ENCODE data around the gene HEXIM2. TPM values are rescaled to one million over a fixed set of nuclear protein-coding genes. Genes with fewer than 3 reads are reported as not detected.

Gene HEXIM2
- total RNA-seq, 4 donors from 2014 or later = 2.2 to 10.4 (median 4.4) TPM

DNA sequence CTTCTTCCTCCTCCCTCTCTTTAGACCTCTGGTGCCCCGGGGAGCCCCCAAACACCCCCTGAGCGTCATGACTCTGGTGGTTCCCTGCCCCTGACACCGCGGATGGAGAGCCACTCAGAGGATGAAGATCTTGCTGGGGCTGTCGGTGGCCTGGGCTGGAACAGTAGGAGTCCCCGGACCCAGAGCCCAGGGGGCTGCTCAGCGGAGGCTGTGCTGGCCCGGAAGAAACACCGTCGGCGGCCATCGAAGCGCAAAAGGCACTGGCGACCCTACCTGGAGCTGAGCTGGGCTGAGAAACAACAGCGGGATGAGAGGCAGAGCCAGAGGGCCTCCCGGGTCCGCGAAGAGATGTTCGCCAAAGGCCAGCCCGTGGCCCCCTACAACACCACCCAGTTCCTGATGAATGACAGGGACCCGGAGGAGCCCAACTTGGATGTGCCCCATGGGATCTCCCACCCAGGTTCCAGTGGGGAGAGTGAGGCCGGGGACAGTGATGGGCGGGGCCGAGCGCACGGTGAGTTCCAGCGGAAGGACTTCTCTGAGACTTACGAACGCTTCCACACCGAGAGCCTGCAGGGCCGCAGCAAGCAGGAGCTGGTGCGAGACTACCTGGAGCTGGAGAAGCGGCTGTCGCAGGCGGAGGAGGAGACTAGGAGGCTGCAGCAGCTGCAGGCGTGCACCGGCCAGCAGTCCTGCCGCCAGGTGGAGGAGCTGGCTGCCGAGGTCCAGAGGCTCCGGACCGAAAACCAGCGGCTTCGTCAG, 7.5 kb downstream of the HEXIM2 start:
- no peaks in the 10 kb centered on the region for H3K9me3 ChIP-seq
- peak overlapping the region; percentile 96 for H3K27ac ChIP-seq
- DNase-seq (ENCODE audit: low spot score in 2 of 2) = no peak
- peaks cover 44% of the 10 kb centered on the region for H3K4me1 ChIP-seq
- H3K36me3 ChIP-seq = no peaks in the 10 kb centered on the region
- TF ChIP-seq EP300 (IDR thresholded peaks at IDR 0.05) (no peak), POLR2A (IDR thresholded peaks at IDR 0.05) (no peak), POLR2AphosphoS5 (IDR thresholded peaks at IDR 0.05) (no peak), CTCF (IDR thresholded peaks at IDR 0.05) (no peak)
- H3K27me3 ChIP-seq = no peaks in the 10 kb centered on the region
- WGBS = 89% methylated on average over 27 of the region's 43 CpGs
- no peak overlapping the region for H3K4me3 ChIP-seq

DNA sequence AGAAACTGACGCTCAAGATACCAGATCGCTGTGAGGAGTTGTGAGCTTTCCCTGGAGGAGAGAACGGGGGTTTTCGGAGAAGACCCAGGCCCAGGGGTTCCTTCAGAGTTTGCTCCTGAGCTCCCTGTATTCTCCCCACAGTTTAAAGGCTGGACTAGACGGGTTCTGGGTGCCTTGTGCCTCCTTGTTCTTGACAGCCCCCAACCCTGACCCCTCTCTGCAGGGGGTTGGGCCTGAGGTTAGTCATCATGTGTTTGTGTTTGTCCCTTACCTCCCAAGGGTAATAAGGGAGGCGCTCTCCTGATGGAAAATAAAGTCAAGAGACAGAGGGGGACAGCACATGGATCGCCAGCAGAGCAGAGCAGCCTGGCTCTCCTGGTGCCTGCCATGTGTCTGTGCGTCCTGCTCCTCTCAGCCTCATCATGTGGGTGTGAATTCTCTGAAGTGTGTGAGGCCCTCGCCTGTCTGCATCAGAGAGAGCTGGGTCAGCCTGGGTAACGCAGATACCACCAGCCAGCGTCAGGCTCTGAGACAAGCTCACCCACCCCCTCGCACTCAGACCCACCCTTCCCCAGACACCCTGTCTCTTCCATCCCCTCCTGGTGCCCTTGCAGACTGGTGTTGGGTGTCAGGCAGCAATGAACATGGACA, 8.7 kb downstream of the HEXIM2 start:
- Histone ChIP-seq H3K27ac (peak overlapping the region; percentile 96), H3K36me3 (no peaks in the 10 kb centered on the region), H3K9me3 (no peaks in the 10 kb centered on the region), H3K4me3 (no peak overlapping the region), H3K27me3 (no peaks in the 10 kb centered on the region), H3K4me1 (peaks cover 45% of the 10 kb centered on the region)
- DNase-seq (ENCODE audit: low spot score in 2 of 2) = no peak
- TF ChIP-seq POLR2AphosphoS5 (IDR thresholded peaks at IDR 0.05) = no peak
- TF ChIP-seq CTCF (IDR thresholded peaks at IDR 0.05) = no peak
- TF ChIP-seq POLR2A (IDR thresholded peaks at IDR 0.05) = no peak
- TF ChIP-seq EP300 (IDR thresholded peaks at IDR 0.05) = no peak
- 78% methylated on average over 7 of the region's 12 CpGs for WGBS

GRCh38 chr17:45170931-45171337, 9.3 kb downstream of the HEXIM2 start:
- Histone ChIP-seq H3K27ac (peak overlapping the region; percentile 96), H3K36me3 (no peaks in the 10 kb centered on the region), H3K27me3 (no peaks in the 10 kb centered on the region), H3K4me3 (peak overlapping the region; percentile 36), H3K9me3 (no peaks in the 10 kb centered on the region), H3K4me1 (peaks cover 50% of the 10 kb centered on the region)
- peak in 2 of 3 donors; percentile 42 to 87 for TF ChIP-seq POLR2AphosphoS5 (IDR thresholded peaks at IDR 0.05)
- TF ChIP-seq EP300 (IDR thresholded peaks at IDR 0.05) = no peak
- WGBS = 23% methylated on average over 2 of the region's 5 CpGs
- peak; percentile 88 to 91 for DNase-seq (ENCODE audit: low spot score in 2 of 2)

DNA sequence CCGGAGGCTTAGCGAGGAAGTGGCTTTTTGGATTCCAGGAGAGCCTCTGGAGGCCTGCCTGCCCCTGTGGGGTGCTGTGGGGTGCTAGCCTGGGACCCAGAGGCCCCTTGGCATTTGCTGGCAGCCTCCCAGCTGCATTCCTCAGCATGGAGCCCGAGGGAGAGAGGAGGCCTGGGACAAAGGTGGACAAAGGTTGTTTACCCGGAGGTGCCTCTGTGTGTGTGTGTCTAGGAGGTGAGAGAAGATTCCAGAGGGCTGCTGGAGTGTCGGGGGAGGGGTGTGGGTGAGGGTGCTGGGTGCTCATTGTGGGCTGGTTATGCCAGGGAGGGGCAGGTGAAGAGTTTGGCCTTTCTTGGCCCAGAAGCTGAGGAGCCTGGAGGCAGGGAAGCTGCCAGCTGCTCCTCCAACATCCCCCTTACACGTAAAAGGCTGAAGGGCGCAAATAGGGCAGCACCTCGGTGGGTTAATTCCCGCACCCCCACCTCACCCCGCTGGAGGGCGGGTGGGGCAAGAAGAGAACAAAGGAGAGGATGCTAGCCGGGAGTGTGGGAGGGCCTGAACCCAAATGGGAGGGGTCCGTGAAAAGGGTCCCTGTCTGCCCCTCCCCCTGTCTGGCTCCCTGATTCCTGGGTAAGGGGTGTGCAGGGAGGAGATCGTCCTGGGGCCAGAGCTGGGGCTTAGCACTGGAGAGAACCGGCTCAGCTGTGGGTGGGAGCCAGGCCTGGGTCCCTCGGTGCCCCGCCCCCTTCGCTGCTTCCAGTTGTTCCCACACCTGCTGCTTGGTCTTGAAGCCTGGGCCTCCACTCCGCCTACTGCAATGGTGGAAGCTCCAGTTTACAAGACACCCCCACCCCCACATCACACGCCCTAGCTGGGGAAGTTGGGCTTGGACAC, 9.9 kb downstream of the HEXIM2 start:
- 19% methylated on average over 16 of the region's 20 CpGs for WGBS
- H3K9me3 ChIP-seq = no peaks in the 10 kb centered on the region
- H3K4me3 ChIP-seq = peak overlapping the region; percentile 36
- H3K36me3 ChIP-seq = no peaks in the 10 kb centered on the region
- DNase-seq (ENCODE audit: low spot score in 2 of 2) = peak in 1 of 2 donors; percentile 83
- H3K27ac ChIP-seq = peak overlapping the region; percentile 96
- no peaks in the 10 kb centered on the region for H3K27me3 ChIP-seq
- H3K4me1 ChIP-seq = peaks cover 56% of the 10 kb centered on the region
- TF ChIP-seq CTCF (IDR thresholded peaks at IDR 0.05) (no peak), POLR2AphosphoS5 (IDR thresholded peaks at IDR 0.05) (no peak), POLR2A (IDR thresholded peaks at IDR 0.05) (no peak), EP300 (IDR thresholded peaks at IDR 0.05) (no peak)

DNA sequence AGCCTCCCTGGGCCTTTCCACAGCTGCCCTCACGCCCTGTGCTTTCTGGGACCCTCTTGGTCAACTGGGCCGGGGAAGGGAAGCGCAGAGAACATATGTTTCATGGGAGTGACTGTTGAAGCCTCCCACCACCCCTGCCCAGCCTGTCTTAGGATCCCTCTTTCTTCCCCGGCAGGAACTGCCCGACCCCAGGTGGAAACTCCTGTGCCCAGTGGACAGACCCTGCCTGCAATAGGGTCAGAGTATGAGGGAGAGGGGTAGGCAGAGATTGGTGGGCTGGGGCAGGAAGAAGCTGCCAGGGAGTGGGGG, 10.5 kb downstream of the HEXIM2 start:
- peak overlapping the region; percentile 96 for H3K27ac ChIP-seq
- H3K27me3 ChIP-seq = no peaks in the 10 kb centered on the region
- WGBS = 27% methylated on average over 5 of the region's 5 CpGs
- H3K9me3 ChIP-seq = no peaks in the 10 kb centered on the region
- H3K4me1 ChIP-seq = peaks cover 60% of the 10 kb centered on the region
- H3K4me3 ChIP-seq = peak overlapping the region; percentile 36
- no peak for TF ChIP-seq CTCF (IDR thresholded peaks at IDR 0.05)
- TF ChIP-seq POLR2A (IDR thresholded peaks at IDR 0.05) = no peak
- TF ChIP-seq EP300 (IDR thresholded peaks at IDR 0.05) = no peak
- no peak for TF ChIP-seq POLR2AphosphoS5 (IDR thresholded peaks at IDR 0.05)
- H3K36me3 ChIP-seq = no peaks in the 10 kb centered on the region
- DNase-seq (ENCODE audit: low spot score in 2 of 2) = no peak
